Activated CD4-positive, CD25-positive, alpha-beta regulatory T cell (primary cell): Measurements from ENCODE around the gene RASSF3.
"Not testable (repeated sequence)": the region's sequence is repeated elsewhere in the genome, so short reads cannot be mapped to it uniquely, and the experiment has no call there.

Source experiments
- DNase-seq, 4 experiments: peaks; one replicate each; lab custom pipeline; 2025; lab: John Stamatoyannopoulos, UW

RASSF3 gene

DNA sequence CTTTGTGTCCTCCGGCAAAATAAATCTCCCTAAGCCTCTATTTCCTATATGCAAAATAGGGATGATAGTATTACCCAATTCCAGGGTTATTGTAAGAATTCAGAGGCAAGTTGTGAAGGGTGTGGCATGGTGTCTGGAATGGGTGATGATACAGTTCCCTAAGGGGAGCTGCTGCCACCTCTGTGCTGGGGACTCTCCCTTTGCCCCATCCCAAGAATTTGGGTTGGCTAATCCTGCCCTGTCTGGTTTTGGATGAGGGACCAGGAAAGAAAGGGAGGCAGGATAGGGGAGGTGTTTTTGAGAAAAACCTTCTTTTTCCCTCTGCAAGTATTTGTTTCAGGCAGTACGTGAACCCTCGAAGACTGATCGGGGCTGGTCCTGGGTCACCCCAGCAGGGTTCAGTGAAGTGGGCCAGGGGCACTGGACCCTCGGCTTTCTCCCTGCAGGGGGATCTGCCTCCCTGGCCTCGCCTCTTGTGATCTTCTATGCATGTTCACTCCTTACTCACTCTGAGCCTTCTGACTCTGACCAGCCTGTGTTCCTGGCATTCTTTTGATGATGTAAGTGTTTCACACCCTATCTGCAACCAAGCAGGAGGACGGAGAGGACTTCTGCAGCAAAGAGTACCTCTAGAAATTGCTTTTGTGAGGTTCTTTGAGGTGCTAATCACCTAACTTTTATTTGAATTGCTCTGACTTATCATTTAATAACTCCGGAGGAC, 60.8 kb downstream of the RASSF3 start:
- no peak for DNase-seq

DNA sequence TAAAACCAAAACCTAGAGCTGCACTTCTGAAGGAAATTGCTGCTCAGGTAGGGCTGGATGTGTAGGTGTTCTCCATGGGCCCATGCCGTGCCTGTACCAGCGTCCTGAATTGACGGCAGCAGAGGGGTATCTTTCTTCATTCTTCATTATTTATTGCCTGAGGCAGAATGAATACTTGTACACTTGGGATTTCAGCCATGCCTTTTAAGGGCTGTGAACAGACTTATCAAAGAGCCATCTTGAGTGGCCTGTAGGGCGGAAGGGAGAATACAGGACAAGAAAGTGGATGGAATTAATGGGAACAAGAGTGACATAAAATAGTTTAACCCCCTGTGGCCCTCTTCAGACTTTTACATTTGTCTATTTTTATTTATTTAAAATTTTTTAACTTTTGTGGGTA, 61.4 kb downstream of the RASSF3 start:
- DNase-seq: no peak

- DNase-seq: peak in 1 of 4 experiments; percentile 4
These were observed 62.7 kb downstream of the RASSF3 start for GRCh38 chr12:64672925-64673409.

DNA sequence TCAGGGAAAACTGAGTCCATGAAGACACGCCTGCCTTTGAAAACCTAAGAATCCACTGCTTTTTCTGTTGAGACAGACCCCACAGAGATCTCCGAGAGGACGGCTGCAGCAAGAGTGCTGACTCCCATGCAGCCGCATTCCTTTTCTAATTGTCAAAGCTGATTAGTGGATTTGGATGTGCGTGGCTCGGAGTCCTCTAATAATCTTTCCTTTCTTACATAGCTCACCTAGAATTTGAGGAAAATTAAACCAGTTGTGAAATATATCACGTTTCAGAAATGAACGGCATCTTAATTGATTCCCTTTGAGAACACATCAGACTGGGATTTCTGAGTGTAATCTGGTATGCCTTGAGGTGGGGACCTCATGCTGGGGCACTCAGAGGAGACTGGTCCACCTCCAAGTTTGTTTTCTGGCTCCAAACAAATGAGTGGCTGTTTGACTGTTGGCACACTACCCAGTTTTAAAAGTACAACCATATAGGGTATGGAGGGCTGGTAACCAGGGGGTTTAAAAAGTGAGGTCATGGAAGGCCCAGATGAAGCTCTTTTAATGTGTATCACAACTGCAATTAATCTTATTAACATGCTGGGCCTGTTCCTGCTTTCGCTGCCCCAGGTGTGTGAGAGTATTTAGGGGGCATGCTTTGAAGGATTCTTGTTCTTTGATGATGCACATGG, 63.3 kb downstream of the RASSF3 start:
- DNase-seq: no peak

GRCh38 chr12:64674367-64674922, 64.2 kb downstream of the RASSF3 start:
- DNase-seq: peak in 2 of 4 experiments; percentile 43 to 72

- no peak for DNase-seq
These were observed 65.5 kb downstream of the RASSF3 start for GRCh38 chr12:64675795-64676194.

GRCh38 chr12:64678248-64678647, 68.0 kb downstream of the RASSF3 start:
- no peak for DNase-seq

- no peak for DNase-seq
These were observed 68.5 kb downstream of the RASSF3 start for GRCh38 chr12:64678835-64679234.

DNA sequence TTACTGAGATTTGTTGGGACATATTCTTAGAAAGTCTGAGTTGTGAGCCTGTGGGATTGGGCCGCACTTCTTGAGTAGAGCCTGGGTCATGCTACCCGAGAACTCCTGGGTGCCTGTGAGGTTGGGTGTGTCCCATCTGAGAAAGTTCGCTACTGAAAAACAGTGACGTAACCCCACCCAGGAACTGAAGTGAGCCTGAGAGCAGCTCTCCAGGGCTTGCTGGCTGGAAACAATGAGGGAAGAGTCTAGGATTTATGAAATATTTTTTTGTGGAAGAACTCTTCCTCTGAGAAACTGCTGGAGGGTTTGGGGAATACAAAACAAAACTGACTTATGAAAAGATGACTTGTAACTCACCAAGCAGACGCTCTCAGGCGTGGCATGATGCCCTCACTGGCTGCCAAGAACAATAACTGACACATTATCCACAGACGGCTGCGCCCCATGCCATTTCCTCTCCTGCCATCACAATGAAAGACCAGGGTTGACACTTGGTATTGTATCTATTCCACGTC, 69.2 kb downstream of the RASSF3 start:
- peak in 3 of 4 experiments; percentile 25 to 50 (median 41) for DNase-seq

GRCh38 chr12:64680235-64680634, 69.9 kb downstream of the RASSF3 start:
- DNase-seq: no peak

DNA sequence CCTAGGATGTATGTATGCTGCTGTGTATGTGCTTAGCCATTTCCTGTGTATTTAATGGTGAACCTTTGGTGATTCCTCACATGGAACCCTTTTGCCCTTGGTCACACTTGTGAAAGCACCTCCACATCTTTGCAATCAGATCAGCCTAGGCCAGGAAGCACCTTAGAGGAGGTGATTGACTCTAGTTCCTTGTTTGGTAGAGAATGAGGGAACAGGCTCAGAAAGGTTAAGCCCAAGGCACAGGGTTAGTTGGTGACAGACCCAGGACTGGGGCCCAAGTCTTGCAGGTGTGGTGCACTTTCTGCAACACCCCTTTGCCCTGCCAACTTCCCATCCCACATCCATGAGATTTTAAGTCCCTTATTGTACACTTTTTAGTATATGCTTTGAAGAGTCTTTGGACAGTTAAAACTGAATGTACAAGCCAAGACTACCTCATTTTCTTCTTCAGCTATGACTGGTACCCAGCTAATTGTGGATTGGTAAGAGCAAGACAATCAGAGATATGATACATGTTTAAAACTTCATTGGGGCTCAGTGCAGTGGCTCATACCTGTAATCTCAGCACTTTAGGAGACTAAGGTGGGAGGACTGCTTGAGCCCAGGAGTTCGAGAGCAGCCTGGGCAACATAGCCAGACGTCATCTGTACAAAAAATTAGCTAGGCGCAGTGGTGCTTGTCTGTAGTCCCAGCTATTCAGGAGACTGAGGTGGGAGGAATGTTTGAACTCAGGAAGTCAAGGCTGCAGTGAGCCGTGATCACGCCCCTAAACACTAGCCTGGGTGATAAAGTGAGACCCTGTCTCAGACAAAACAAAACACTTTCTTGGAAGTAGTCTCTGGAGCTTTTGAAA, 71.1 kb downstream of the RASSF3 start:
- no peak for DNase-seq

GRCh38 chr12:64682572-64683277, 72.4 kb downstream of the RASSF3 start:
- DNase-seq: no peak

- DNase-seq: no peak
These were observed 73.7 kb downstream of the RASSF3 start for GRCh38 chr12:64683816-64684543.

GRCh38 chr12:64685050-64685449, 74.8 kb downstream of the RASSF3 start:
- DNase-seq: no peak

- no peak for DNase-seq
These were observed 75.3 kb downstream of the RASSF3 start for GRCh38 chr12:64685605-64686004.

DNA sequence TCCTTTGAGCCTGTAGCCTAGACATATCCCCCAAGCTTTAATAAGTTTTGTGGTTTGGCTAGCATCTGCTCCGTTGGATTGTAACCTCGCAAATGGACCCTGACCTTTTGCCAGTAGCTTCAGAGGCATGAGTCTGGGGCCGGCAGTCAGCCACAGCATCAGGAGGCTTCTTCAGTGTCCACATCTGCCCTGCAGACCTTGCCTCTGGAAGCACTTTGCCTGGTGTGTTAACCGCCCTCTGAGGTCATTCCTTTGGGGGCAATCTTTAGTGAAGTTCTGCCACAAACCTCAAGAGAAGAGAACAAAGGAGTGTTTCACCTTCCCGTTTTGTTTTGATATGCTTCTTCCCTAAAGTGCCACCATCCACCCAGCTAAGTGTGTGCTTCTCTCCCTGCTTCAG, 77.5 kb downstream of the RASSF3 start:
- DNase-seq: no peak

DNA sequence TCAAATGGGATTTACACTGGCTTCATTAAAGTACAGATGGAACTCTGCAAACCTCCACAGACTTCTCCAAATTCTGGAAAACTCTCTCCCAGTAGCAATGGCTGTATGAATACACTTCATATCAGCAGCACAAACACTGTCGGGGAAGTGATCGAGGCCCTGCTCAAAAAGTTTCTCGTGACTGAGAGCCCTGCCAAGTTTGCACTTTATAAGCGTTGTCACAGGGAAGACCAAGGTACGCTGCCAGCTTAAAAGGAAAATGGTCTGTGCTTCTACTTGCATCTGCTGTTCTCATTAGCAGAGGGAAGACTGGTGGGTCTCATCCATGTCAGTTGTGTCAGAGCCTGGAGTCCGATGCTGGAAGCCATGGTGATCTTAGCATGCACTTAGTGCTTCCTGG, 77.9 kb downstream of the RASSF3 start:
- no peak for DNase-seq

- DNase-seq: no peak
These were observed 78.4 kb downstream of the RASSF3 start for GRCh38 chr12:64688715-64689114.

GRCh38 chr12:64690236-64690635, 79.9 kb downstream of the RASSF3 start:
- DNase-seq: not testable (repeated sequence)

- DNase-seq: no peak
These were observed 81.0 kb downstream of the RASSF3 start for GRCh38 chr12:64691227-64691794.
